Measurements from ENCODE around the gene PCDH20. TPM values are rescaled to one million over a fixed set of nuclear protein-coding genes. Genes with fewer than 3 reads are reported as not detected.

The PCDH20 gene
- 10 to 100 TPM in 1 of 2 donors, 1 to 10 TPM in 1; 5.4 to 30.1 TPM for total RNA-seq
- polyA plus RNA-seq = 1 to 10 TPM in 1 of 2 donors, under 1 TPM in 1; 0.67 to 1.5 TPM
- long read RNA-seq, donor 1, full-length matches to known transcripts = 69 of 95 reads
- long read RNA-seq, donor 1, partial matches to known transcripts = 0 of 95 reads
- long read RNA-seq, donor 1, other reads (novel, unspliced or antisense) = 26 of 95 reads
- long read RNA-seq, donor 2, full-length matches to known transcripts = 1 of 1 reads
- long read RNA-seq, donor 2, partial matches to known transcripts = 0 of 1 reads
- long read RNA-seq, donor 2, other reads (novel, unspliced or antisense) = 0 of 1 reads

- intact Hi-C loops (cut with DNase I) = loop anchor here (10.0 kb wide), 2 partner anchors 791 to 971 kb away; no protein-coding TSS in a partner anchor
- ATAC-seq (ENCODE audit: low FRiP score) = no peak
- H3K4me1 ChIP-seq (ENCODE audit: control insufficient read depth in 1 of 2, insufficient read depth in 2 of 2, low read length in 2 of 2) = no peaks in the 10 kb centered on the region
- no peak for DNase-seq
- no peaks in the 10 kb centered on the region for H3K9me3 ChIP-seq (ENCODE audit: control insufficient read depth, low read length)
- H3K4me3 ChIP-seq (ENCODE audit: low read length in 2 of 2) = peak within 1 kb of the TSS; percentile 79 to 95
- 41 to 48% methylated on average over 3 of the region's 3 CpGs for WGBS, 2 donors
- H3K36me3 ChIP-seq (ENCODE audit: control insufficient read depth in 1 of 2, insufficient read depth in 2 of 2, low read length in 1 of 2) = no peaks in the 10 kb centered on the region
- H3K27ac ChIP-seq (ENCODE audit: low read depth in 1 of 2, low read length in 2 of 2) = no peak within 1 kb of the TSS
- no peaks in the 10 kb centered on the region for H3K27me3 ChIP-seq (ENCODE audit: control insufficient read depth in 1 of 2, insufficient read depth in 2 of 2, low read length in 1 of 2)
Measured at GRCh38 chr13:61415749-61416148, at the start of gene PCDH20. PCDH20 (minus strand) TSS chr13:61415849; CDS start chr13:61415158, 691 bp downstream.

DNA sequence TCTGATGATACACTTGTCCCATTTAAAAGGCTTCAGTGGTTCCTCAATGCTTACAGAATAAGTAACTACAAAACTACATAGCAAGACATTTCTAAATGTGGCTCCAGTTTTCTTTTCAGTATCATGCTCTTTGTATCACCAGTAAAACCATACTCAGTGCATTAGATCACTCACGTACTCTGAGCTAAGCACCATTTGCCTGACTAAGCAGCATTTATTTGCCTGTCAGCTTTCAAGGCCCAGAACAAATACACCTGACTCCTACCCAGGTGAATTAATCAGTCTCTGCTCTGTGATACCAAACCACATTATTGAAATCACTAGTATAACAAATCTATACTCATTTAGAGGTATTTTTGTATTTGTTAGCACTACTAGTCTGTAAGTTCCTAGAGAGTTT, 47.4 kb upstream of the PCDH20 start:
- no peaks in the 10 kb centered on the region for H3K4me1 ChIP-seq (ENCODE audit: control insufficient read depth in 1 of 2, insufficient read depth in 2 of 2, low read length in 2 of 2)
- no peak for DNase-seq
- H3K9me3 ChIP-seq (ENCODE audit: control insufficient read depth, low read length) = no peaks in the 10 kb centered on the region
- no peaks in the 10 kb centered on the region for H3K27me3 ChIP-seq (ENCODE audit: control insufficient read depth in 1 of 2, insufficient read depth in 2 of 2, low read length in 1 of 2)
- no peaks in the 10 kb centered on the region for H3K36me3 ChIP-seq (ENCODE audit: control insufficient read depth in 1 of 2, insufficient read depth in 2 of 2, low read length in 1 of 2)
- no peak overlapping the region for H3K4me3 ChIP-seq (ENCODE audit: low read length in 2 of 2)
- no peak for ATAC-seq (ENCODE audit: low FRiP score)
- 38 to 53% methylated on average over 1 of the region's 1 CpG for WGBS, 2 donors
- H3K27ac ChIP-seq (ENCODE audit: low read depth in 1 of 2, low read length in 2 of 2) = no peak overlapping the region
- intact Hi-C loops (cut with DNase I) = no loop called here

GRCh38 chr13:61453121-61453520, 37.5 kb upstream of the PCDH20 start:
- DNase-seq (no peak), ATAC-seq (ENCODE audit: low FRiP score) (no peak)
- H3K9me3 ChIP-seq (ENCODE audit: control insufficient read depth, low read length) = no peaks in the 10 kb centered on the region
- H3K4me3 ChIP-seq (ENCODE audit: low read length in 2 of 2) = no peak overlapping the region
- WGBS, 2 donors = 73 to 77% methylated on average over 1 of the region's 1 CpG
- intact Hi-C loops (cut with DNase I) = no loop called here
- no peaks in the 10 kb centered on the region for H3K27me3 ChIP-seq (ENCODE audit: control insufficient read depth in 1 of 2, insufficient read depth in 2 of 2, low read length in 1 of 2)
- no peaks in the 10 kb centered on the region for H3K4me1 ChIP-seq (ENCODE audit: control insufficient read depth in 1 of 2, insufficient read depth in 2 of 2, low read length in 2 of 2)
- no peaks in the 10 kb centered on the region for H3K36me3 ChIP-seq (ENCODE audit: control insufficient read depth in 1 of 2, insufficient read depth in 2 of 2, low read length in 1 of 2)
- H3K27ac ChIP-seq (ENCODE audit: low read depth in 1 of 2, low read length in 2 of 2) = no peak overlapping the region

GRCh38 chr13:61432029-61432428, 16.4 kb upstream of the PCDH20 start:
- 89 to 95% methylated on average over 1 of the region's 1 CpG for WGBS, 2 donors
- Histone ChIP-seq H3K36me3 (ENCODE audit: control insufficient read depth in 1 of 2, insufficient read depth in 2 of 2, low read length in 1 of 2) (no peaks in the 10 kb centered on the region), H3K4me1 (ENCODE audit: control insufficient read depth in 1 of 2, insufficient read depth in 2 of 2, low read length in 2 of 2) (no peaks in the 10 kb centered on the region), H3K4me3 (ENCODE audit: low read length in 2 of 2) (no peak overlapping the region), H3K9me3 (ENCODE audit: control insufficient read depth, low read length) (no peaks in the 10 kb centered on the region), H3K27ac (ENCODE audit: low read depth in 1 of 2, low read length in 2 of 2) (no peak overlapping the region), H3K27me3 (ENCODE audit: control insufficient read depth in 1 of 2, insufficient read depth in 2 of 2, low read length in 1 of 2) (no peaks in the 10 kb centered on the region)
- DNase-seq (no peak), ATAC-seq (ENCODE audit: low FRiP score) (no peak)
- intact Hi-C loops (cut with DNase I) = no loop called here

DNA sequence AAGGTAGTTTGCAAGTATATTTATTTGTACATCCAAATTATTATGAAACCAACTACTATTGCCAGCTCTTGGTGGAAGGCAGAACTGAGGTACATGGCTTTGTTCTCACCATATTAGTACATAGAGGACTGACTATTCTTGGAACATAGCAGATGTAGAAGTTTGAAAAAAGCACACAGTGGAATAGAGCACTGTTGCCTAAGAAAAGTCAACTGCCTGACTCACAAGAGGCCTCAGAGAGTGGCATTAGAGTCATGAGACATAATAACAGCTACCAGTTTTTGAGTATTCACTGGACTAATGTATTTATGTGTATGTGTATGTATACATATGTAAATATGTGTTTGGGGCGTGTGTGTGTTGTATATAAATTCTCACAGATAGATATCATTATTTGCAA, 8.3 kb upstream of the PCDH20 start:
- Histone ChIP-seq H3K36me3 (ENCODE audit: control insufficient read depth in 1 of 2, insufficient read depth in 2 of 2, low read length in 1 of 2) (no peaks in the 10 kb centered on the region), H3K4me1 (ENCODE audit: control insufficient read depth in 1 of 2, insufficient read depth in 2 of 2, low read length in 2 of 2) (peaks cover 0 to 4% of the 10 kb centered on the region in 2 donors), H3K9me3 (ENCODE audit: control insufficient read depth, low read length) (no peaks in the 10 kb centered on the region), H3K27me3 (ENCODE audit: control insufficient read depth in 1 of 2, insufficient read depth in 2 of 2, low read length in 1 of 2) (no peaks in the 10 kb centered on the region), H3K27ac (ENCODE audit: low read depth in 1 of 2, low read length in 2 of 2) (no peak overlapping the region), H3K4me3 (ENCODE audit: low read length in 2 of 2) (no peak overlapping the region)
- 72 to 86% methylated on average over 1 of the region's 1 CpG for WGBS, 2 donors
- DNase-seq (no peak), ATAC-seq (ENCODE audit: low FRiP score) (peak; percentile 65)
- intact Hi-C loops (cut with DNase I) = no loop called here

DNA sequence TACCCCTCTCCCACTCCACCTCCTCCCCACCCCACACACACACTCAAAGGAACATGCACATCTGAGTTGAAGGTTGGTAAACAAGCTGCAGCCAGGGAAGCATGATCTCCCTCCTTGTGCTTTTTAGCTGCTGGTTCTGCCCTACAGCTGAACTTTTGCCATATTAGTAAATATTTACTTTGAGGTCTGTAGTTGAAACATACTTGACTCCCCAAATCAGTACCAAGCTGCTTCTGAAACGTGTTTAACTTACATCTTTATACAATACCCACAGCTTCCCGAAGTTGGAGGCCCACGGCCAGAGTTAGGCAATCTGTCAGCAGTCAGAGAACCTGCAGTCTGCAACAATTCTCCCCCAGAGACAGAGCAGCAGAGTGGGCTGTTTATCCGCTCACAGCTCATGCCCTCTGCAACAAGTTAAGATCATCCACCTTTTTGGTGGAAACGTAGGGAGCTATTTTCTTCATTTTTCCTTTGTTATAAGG, 1.5 kb upstream of the PCDH20 start:
- no peaks in the 10 kb centered on the region for H3K4me1 ChIP-seq (ENCODE audit: control insufficient read depth in 1 of 2, insufficient read depth in 2 of 2, low read length in 2 of 2)
- intact Hi-C loops (cut with DNase I) = loop anchor here (10.0 kb wide), 2 partner anchors 792 to 972 kb away; no protein-coding TSS in a partner anchor

GRCh38 chr13:61415058-61415721, 459 bp downstream of the PCDH20 start:
- Histone ChIP-seq H3K36me3 (ENCODE audit: control insufficient read depth in 1 of 2, insufficient read depth in 2 of 2, low read length in 1 of 2) (no peaks in the 10 kb centered on the region), H3K27ac (ENCODE audit: low read depth in 1 of 2, low read length in 2 of 2) (no peak overlapping the region), H3K9me3 (ENCODE audit: control insufficient read depth, low read length) (no peaks in the 10 kb centered on the region), H3K27me3 (ENCODE audit: control insufficient read depth in 1 of 2, insufficient read depth in 2 of 2, low read length in 1 of 2) (no peaks in the 10 kb centered on the region), H3K4me3 (ENCODE audit: low read length in 2 of 2) (peak overlapping the region; percentile 79 to 95), H3K4me1 (ENCODE audit: control insufficient read depth in 1 of 2, insufficient read depth in 2 of 2, low read length in 2 of 2) (no peaks in the 10 kb centered on the region)
- peak; percentile 50 to 80 for DNase-seq
- ATAC-seq (ENCODE audit: low FRiP score) = peak; percentile 77
- intact Hi-C loops (cut with DNase I) = loop anchor here (10.0 kb wide), 2 partner anchors 790 to 970 kb away; no protein-coding TSS in a partner anchor
- WGBS, 2 donors = 0% methylated on average over 30 of the region's 30 CpGs

More for the DNA sequence above, 1.5 kb upstream of the PCDH20 start:
- H3K27me3 ChIP-seq (ENCODE audit: control insufficient read depth in 1 of 2, insufficient read depth in 2 of 2, low read length in 1 of 2) = no peaks in the 10 kb centered on the region
- DNase-seq = no peak
- no peak for ATAC-seq (ENCODE audit: low FRiP score)
- no peaks in the 10 kb centered on the region for H3K9me3 ChIP-seq (ENCODE audit: control insufficient read depth, low read length)
- 72 to 78% methylated on average over 5 of the region's 5 CpGs for WGBS, 2 donors
- no peak overlapping the region for H3K4me3 ChIP-seq (ENCODE audit: low read length in 2 of 2)
- no peak overlapping the region for H3K27ac ChIP-seq (ENCODE audit: low read depth in 1 of 2, low read length in 2 of 2)
- H3K36me3 ChIP-seq (ENCODE audit: control insufficient read depth in 1 of 2, insufficient read depth in 2 of 2, low read length in 1 of 2) = no peaks in the 10 kb centered on the region

- no peaks in the 10 kb centered on the region for H3K9me3 ChIP-seq (ENCODE audit: control insufficient read depth, low read length)
- H3K4me3 ChIP-seq (ENCODE audit: low read length in 2 of 2) = peak overlapping the region; percentile 79 to 95
- H3K36me3 ChIP-seq (ENCODE audit: control insufficient read depth in 1 of 2, insufficient read depth in 2 of 2, low read length in 1 of 2) = no peaks in the 10 kb centered on the region
- intact Hi-C loops (cut with DNase I) = loop anchor here (5.0 to 10.0 kb wide), 3 partner anchors 287 to 970 kb away; no protein-coding TSS in a partner anchor
- 0 to 1% methylated on average over 16 of the region's 16 CpGs for WGBS, 2 donors
- H3K4me1 ChIP-seq (ENCODE audit: control insufficient read depth in 1 of 2, insufficient read depth in 2 of 2, low read length in 2 of 2) = no peaks in the 10 kb centered on the region
- H3K27me3 ChIP-seq (ENCODE audit: control insufficient read depth in 1 of 2, insufficient read depth in 2 of 2, low read length in 1 of 2) = no peaks in the 10 kb centered on the region
- H3K27ac ChIP-seq (ENCODE audit: low read depth in 1 of 2, low read length in 2 of 2) = no peak overlapping the region
- DNase-seq = no peak
- ATAC-seq (ENCODE audit: low FRiP score) = no peak
Measured at GRCh38 chr13:61414686-61415057, 977 bp downstream of the PCDH20 start.
